K562 (cell line): Measurements from ENCODE around the gene DENND1A. TPM values are rescaled to one million over a fixed set of nuclear protein-coding genes. Genes with fewer than 3 reads are reported as not detected.
A peak's percentile ranks its signal among the peaks of the same experiment; 100 is the strongest.

ENCODE experiments used
- BHLHE40 ChIP-seq: IDR thresholded peaks from 2 replicates; pipeline ENCODE4 v1.6.1; 2011; ENCODE audit warnings: low read length, improper control_type of control experiment
- ETS1 ChIP-seq: conservative IDR thresholded peaks from 2 replicates; pipeline ENCODE4 v1.6.1; 2011; ENCODE audit warnings: low read depth, mild to moderate bottlenecking, low read length; ENCODE audit not compliant: control insufficient read depth
- FOSL1 ChIP-seq: fragments of 200-800 bp; sonication (Bioruptor generic); conservative IDR thresholded peaks from 2 replicates; pipeline ENCODE4 v1.6.1; 2016; ENCODE audit warnings: missing genetic modification characterization, missing compliant biosample characterization
- FOXP4 ChIP-seq: sonication (generic); formaldehyde crosslinking; IDR thresholded peaks from 2 replicates; pipeline ENCODE4 v1.8.0; 2022; ENCODE audit warnings: mild to moderate bottlenecking, missing genetic modification reagents, borderline replicate concordance
- GABPA ChIP-seq: fragments of 200-800 bp; sonication (Bioruptor generic); conservative IDR thresholded peaks from 2 replicates; pipeline ENCODE4 v1.6.1; 2016; ENCODE audit warnings: low read depth, missing genetic modification characterization, missing compliant biosample characterization
- HDAC1 ChIP-seq, 2 experiments: fragments of 450-650 bp; IDR thresholded peaks; 2 replicates each; pipeline ENCODE4 v1.6.1; 2016 to 2017; ENCODE audit warnings: inconsistent platforms in 1 of 2, mild to moderate bottlenecking in 1 of 2, moderate library complexity in 1 of 2
- HDAC3 ChIP-seq: fragments of 450-650 bp; IDR thresholded peaks from 2 replicates; pipeline ENCODE4 v1.6.1; 2018; ENCODE audit warnings: borderline replicate concordance, mild to moderate bottlenecking, moderate library complexity; ENCODE audit not compliant: partially characterized antibody
- HEY1 ChIP-seq: fragments of 250-450 bp; sonication (Bioruptor Pico); IDR thresholded peaks from 2 replicates; pipeline ENCODE4 v1.5.0; 2020; ENCODE audit warnings: mild to moderate bottlenecking, moderate library complexity, borderline replicate concordance
- HSF4 ChIP-seq: fragments of 250-450 bp; sonication (Bioruptor Pico); IDR thresholded peaks from 2 replicates; pipeline ENCODE4 v2.1.2; 2022; ENCODE audit warnings: mild to moderate bottlenecking, moderate library complexity, borderline replicate concordance
- IRF1 ChIP-seq: sonication (generic); formaldehyde crosslinking; IDR thresholded peaks from 2 replicates; pipeline ENCODE4 v1.8.0; 2022; ENCODE audit warnings: missing genetic modification reagents, mild to moderate bottlenecking, borderline replicate concordance
- MTA3 ChIP-seq: fragments of 450-650 bp; formaldehyde crosslinking; IDR thresholded peaks from 2 replicates; pipeline ENCODE4 v1.6.1; 2017; ENCODE audit warnings: mild to moderate bottlenecking, borderline replicate concordance
- NRF1 ChIP-seq, 2 experiments: fragments of 450-650 bp; IDR thresholded peaks in 1 of 2; conservative IDR thresholded peaks in 1 of 2; 2 replicates each; pipeline ENCODE4 v1.6.1; 2014; ENCODE audit warnings: mild to moderate bottlenecking in 2 of 2
- PURB ChIP-seq: sonication (generic); formaldehyde crosslinking; IDR thresholded peaks from 2 replicates; pipeline ENCODE4 v1.9.0; 2021; ENCODE audit warnings: low read depth, mild to moderate bottlenecking, missing genetic modification reagents
- RBM25 ChIP-seq: fragments of 200-400 bp; formaldehyde crosslinking; IDR thresholded peaks from 2 replicates; pipeline ENCODE4 v1.6.1; 2018; ENCODE audit warnings: low read length, low read depth, moderate library complexity; ENCODE audit not compliant: severe bottlenecking
- RUNX1 ChIP-seq: sonication (generic); IDR thresholded peaks from 2 replicates; pipeline ENCODE4 v1.6.1; 2016; ENCODE audit warnings: antibody characterized with exemption, low read depth
- SMAD3 ChIP-seq: fragments of 450-650 bp; formaldehyde crosslinking; conservative IDR thresholded peaks from 2 replicates; pipeline ENCODE4 v1.4.0; 2020; ENCODE audit warnings: mild to moderate bottlenecking
- SREBF1 ChIP-seq: fragments of 150-350 bp; IDR thresholded peaks from 2 replicates; pipeline ENCODE4 v1.6.1; 2014; ENCODE audit warnings: antibody characterized with exemption, low read depth, low read length, borderline replicate concordance
- ZNF134 ChIP-seq: fragments of 250-450 bp; sonication (Bioruptor Pico); conservative IDR thresholded peaks from 2 replicates; pipeline ENCODE4 v1.4.0; 2020
- ZNF175 ChIP-seq: fragments of 200-800 bp; sonication (Bioruptor generic); IDR thresholded peaks from 2 replicates; pipeline ENCODE4 v1.6.1; 2016; ENCODE audit warnings: low read depth, mild to moderate bottlenecking, missing genetic modification characterization, missing compliant biosample characterization
- ZNF212 ChIP-seq: fragments of 450-650 bp; formaldehyde crosslinking; IDR thresholded peaks from 2 replicates; pipeline ENCODE4 v1.4.0; 2020; ENCODE audit warnings: mild to moderate bottlenecking
- ZNF436 ChIP-seq: fragments of 250-450, 450-650 bp; sonication (Bioruptor Pico); formaldehyde crosslinking; IDR thresholded peaks from 2 replicates; pipeline ENCODE4 v1.7.0; 2020; ENCODE audit warnings: mild to moderate bottlenecking
- ZNF589 ChIP-seq: fragments of 200-800 bp; sonication (Bioruptor generic); IDR thresholded peaks from 2 replicates; pipeline ENCODE4 v1.6.1; 2016; ENCODE audit warnings: low read depth, missing genetic modification characterization, missing compliant biosample characterization
- ZNF780A ChIP-seq: fragments of 250-450 bp; sonication (Bioruptor Pico); IDR thresholded peaks from 2 replicates; pipeline ENCODE4 v1.5.0; 2021; ENCODE audit warnings: mild to moderate bottlenecking
- polyA plus RNA-seq, 8 experiments: library from polyadenylated mRNA; depleted of rRNA in 4 of 8; stranded (reverse) in 5 of 8; unstranded in 3 of 8; fragments of >200 nt; fragmentation: Nextera tagmentation in 2 of 8; fragmentation: Illumina TruSeq in 1 of 8; extraction: Ambion mirVana in 2 of 8; extraction: Trizol in 1 of 8; gene quantifications; 2 replicates each; pipeline versions ENCODE4 v1.2.1 to v1.2.3, GENCODE V29; 2011 to 2014; ENCODE audit warnings: inconsistent platforms in 1 of 8, missing spikeins in 1 of 8
- total RNA-seq, 7 experiments: library from RNA; depleted of rRNA in 6 of 7; stranded (reverse); fragments of >200 nt in 6 of 7; fragmentation: Illumina TruSeq in 2 of 7; extraction: Trizol in 2 of 7; gene quantifications; 2 replicates each; pipeline versions ENCODE4 v1.2.1 to v1.2.3, GENCODE V29; 2011 to 2021; ENCODE audit warnings: low replicate concordance in 1 of 7

Gene DENND1A
- total and polyA plus RNA-seq, 9 of the 15 experiments (the other 6 are each of a cell fraction or from before 2014, with no cell fraction given): 7.6 to 29.5 (median 15.7) TPM

GRCh38 chr9:123339666-123340510, 590.0 kb downstream of the DENND1A start (continued):
- TF ChIP-seq ZNF134 (CRISPR knock-in tag) (no peak), HDAC1 (IDR thresholded peaks at IDR 0.05) (0 out of 4 replicates have a peak, but pooled peaks of 1 of the 2 experiments have one; percentile 10), HSF4 (CRISPR knock-in tag) (no peak), ZNF212 (CRISPR knock-in tag) (no peak), ZNF436 (0 out of 2 replicates have a peak, but pooled peaks have one; percentile 61), HEY1 (CRISPR knock-in tag) (no peak), ZNF175 (CRISPR knock-in tag) (0 out of 2 replicates have a peak, but pooled peaks have one; percentile 42), RUNX1 (no peak), HDAC3 (no peak), FOXP4 (CRISPR knock-in tag) (no peak), ZNF589 (CRISPR knock-in tag) (0 out of 2 replicates have a peak, but pooled peaks have one; percentile 18), PURB (no peak), SREBF1 (no peak), RBM25 (no peak), GABPA (tag) (peak; percentile 42; the same call in 1 of the 2 replicates), MTA3 (no peak), ZNF780A (CRISPR knock-in tag) (no peak), FOSL1 (tag) (peak; percentile 60), BHLHE40 (no peak), NRF1 (conservative IDR thresholded peaks at IDR 0.05 in 1 of 2, IDR thresholded peaks at IDR 0.05 in 1 of 2) (0 out of 4 replicates have a peak, but pooled peaks of 1 of the 2 experiments have one; percentile 48), ETS1 (no peak), IRF1 (CRISPR knock-in tag) (no peak), SMAD3 (CRISPR knock-in tag) (0 out of 2 replicates have a peak, but pooled peaks have one; percentile 16)
